Inferior parietal cortex (tissue), 1 donor: ENCODE measurements around the gene SOX9.
A peak's percentile ranks its signal among the peaks of the same experiment; 100 is the strongest.
"Not testable (repeated sequence)": the region's sequence is repeated elsewhere in the genome, so short reads cannot be mapped to it uniquely, and the experiment has no call there.

Source experiments
- DNase-seq: peaks from one replicate; pipeline ENCODE4 v3.0.0-alpha.2; 2016; ENCODE audit errors: extremely low spot score

SOX9 gene

DNA sequence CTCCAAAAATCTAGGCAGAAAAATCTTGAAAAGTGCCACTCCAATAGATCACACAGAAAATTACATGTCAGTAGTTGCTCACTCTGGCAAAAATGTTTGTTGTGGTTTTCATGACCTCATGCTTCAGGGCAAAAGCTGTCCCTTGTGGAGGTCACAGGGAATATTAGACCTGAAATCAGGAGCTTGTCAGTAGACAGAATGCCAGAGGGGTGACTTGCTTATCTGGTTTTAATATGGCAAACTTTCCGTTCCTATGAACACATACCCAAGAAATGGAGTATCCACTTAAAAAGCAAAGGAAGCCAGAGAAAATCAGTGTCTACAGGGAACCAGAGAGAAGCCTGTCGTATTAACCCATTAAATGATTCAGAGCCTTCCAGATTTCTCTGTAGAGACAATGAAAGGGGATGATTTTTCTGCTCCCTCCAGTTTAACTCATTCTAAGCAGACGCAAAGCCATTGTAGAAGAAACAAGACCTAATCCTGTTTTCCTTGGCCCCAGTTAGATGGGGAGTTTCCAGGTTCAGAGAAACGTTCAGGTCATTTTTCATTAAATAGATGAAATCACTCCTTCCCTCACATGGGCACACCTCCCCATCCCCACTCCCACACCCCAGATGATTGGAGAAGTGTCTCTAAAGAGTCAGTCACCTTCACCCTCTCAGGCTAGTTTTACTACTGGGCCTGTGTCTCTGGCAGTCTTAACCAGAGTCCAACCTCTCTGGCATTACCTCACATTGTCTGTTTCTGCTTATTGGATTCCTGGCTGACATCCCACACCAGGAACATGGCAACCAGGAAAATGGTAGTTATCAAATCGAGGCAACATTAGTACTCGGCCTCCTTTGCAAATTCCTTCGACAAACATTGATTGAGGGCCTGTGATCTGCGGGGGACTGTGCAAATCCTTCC lies 6.0 kb downstream of the SOX9 start:
- DNase-seq: no peak

- DNase-seq: no peak
Observed at GRCh38 chr17:72128039-72128438, 7.2 kb downstream of the SOX9 start.

GRCh38 chr17:72134608-72135394 lies 14.0 kb downstream of the SOX9 start:
- DNase-seq: no peak

DNA sequence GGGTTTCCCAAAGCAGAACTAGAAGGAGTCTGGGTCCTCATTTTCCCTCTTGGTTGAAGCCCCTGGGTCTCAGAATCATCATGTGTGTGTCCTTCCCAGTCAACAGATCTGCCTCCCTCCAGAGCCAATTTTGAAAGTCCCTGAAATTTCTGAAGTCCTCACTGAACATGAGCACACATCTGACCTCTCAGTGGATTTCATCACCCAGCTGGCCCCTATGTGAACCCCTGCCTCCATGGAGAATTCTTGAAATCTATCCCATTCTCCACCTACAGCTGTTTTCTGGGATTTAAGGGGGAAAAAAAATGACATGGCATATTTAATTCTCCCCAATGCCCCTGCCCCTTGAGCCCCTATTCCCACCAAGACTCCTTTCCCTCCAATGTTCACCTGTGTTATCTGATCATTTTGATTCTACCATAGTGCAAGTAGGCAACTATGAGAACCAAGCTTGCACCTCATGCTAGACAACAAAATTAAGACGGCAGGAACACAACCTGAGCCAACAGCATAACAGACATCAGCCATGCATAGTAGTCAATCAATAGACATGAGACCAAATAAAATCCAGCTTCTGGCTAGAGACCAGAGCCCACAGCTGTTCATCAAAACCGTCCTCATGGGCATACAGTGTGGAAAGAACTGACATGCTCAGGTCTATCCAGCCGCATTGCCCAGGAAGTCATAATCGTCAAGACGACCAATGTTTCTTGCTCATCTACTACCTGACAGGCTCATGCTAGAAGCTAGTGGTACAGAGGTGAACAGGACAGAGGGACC lies 14.9 kb downstream of the SOX9 start:
- DNase-seq: no peak

GRCh38 chr17:72136692-72137091 lies 15.9 kb downstream of the SOX9 start:
- DNase-seq: no peak

DNA sequence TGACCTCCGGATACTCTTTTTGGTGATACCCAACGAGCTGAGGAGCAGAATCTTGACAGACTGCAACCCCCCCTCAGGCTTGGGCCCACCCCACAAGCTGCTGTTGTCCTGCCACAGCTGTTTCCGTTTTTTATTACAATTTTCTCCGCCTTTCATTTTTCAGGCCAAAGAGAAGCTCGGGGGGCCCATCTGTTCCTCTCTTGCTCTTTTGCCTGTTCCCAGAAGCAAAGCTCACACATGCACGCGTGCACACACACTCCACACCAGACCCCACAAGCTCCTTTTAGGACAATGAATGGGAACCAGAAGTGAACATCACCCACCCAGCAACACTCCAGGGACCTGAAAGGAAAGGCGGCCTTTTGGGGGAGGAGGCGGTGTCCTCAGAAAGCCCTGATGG lies 16.3 kb downstream of the SOX9 start:
- no peak for DNase-seq

DNA sequence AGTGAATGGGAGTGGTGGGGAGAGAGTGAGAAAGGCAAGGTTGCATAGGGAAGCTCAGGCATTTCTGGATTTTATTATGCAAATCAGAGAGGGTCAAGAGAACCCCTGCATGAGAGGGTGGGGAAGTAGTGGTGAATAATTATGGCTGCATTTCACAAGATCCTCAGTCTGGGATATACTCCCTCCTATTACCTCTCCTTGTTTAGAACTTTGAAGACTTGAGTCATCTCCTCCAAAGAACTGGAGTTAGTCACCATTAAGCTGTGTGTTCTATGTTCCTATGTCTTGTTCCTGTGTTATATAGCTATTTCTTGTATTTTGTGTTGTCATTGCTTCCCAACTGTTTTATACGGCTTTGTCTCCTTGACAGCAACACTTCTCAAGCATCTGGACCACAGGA lies 18.4 kb downstream of the SOX9 start:
- no peak for DNase-seq

- DNase-seq: no peak
Observed at GRCh38 chr17:72141336-72141735, 20.5 kb downstream of the SOX9 start.

DNA sequence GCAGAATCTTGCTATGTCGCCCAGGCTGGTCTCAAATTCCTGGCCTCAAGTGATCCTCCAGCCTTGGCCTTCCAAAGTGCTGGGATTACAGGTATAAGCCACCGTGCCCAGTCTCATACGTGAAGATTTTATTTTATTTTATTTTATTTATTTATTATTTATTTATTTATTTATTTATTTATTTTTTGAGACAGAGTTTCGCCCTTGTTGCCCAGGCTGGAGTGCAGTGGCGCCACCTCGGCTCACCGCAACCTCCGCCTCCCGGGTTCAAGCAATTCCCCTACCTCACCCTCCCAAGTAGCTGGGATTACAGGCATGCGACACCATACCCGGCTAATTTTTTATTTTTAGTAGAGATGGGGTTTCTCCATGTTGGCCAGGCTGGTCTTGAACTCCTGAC lies 21.3 kb downstream of the SOX9 start:
- DNase-seq: not testable (repeated sequence)

DNA sequence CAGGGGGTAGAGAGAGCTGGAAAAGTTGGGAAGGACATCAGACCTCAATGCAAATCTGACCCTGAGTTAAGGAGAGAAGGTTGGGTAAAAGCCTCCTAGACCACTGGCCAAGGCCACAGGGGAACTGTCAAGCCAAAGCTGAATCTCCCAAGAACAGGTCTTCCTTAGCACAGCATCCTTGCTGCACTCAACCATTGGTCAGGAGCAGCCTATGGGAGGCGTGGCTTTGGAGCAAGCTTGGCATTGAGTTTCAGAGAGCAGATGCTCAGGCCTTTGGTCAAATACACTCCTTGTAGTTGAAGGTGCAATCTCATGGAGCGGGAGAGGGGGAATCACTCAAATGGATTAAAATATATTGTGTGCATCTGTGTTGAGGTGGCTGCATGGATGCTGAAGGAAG lies 21.8 kb downstream of the SOX9 start:
- no peak for DNase-seq

DNA sequence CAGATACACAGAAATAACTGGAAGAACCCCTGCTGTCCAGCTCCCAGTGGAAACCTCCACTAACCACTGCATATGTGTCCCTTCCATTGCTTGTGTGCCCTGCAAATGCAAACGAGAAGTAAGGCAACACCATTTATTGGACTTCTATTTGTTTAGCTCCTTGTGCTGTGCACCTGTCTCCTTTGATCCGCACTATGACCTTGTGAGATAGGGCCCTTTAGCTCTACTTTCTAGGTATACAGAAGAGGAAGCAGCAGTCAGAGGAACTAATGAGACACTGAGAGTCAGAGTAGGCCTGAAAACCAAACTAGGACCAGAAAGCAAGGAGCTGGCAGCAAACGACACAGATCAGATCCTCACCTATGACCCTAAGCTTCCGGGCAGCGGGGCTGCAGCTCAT lies 22.4 kb downstream of the SOX9 start:
- no peak for DNase-seq

- DNase-seq: no peak
Observed at GRCh38 chr17:72144101-72144500, 23.3 kb downstream of the SOX9 start.

DNA sequence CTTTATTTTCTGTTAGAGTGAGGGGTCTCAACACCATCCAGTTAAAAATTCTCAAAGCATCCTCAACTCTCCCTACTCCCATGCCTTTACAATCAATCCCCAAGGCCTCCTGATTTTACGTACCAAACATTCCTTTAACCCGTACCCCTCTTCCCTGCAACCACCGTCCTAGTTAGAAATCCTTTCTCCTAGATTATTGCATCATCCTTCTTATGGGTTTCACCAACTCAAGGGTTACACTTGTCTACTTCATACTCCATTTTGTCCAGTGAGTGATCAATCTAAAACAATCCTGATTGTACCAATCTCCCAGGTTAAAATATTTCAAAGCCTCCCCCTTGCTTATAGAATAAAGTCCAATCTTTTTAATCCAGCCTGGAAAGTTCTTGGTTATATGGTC lies 24.7 kb downstream of the SOX9 start:
- no peak for DNase-seq

GRCh38 chr17:72145962-72146361 lies 25.1 kb downstream of the SOX9 start:
- no peak for DNase-seq

DNA sequence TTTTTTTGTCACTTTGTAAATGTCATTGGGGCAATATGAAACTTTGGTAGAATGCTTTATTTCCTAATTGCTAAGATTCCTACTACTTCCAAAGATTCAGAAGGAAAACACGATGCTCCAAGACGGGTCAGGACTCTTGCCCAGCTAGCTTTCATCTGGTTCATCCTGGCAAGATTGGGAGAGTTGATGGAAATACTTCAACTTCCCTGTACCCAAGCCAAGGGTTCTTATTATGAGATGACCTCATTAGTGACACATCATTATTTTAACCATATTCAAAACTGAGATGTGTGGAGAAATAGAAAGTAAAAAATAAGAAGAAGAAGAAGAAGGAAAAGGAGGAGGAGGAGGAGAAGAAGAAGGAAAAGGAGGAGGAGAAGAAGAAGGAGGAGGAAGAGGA lies 25.6 kb downstream of the SOX9 start:
- DNase-seq: no peak

- peak; percentile 52 for DNase-seq
Observed at GRCh38 chr17:72150632-72151460, 30.0 kb downstream of the SOX9 start.

- peak; percentile 72 for DNase-seq
Observed at GRCh38 chr17:72151565-72152386, 31.0 kb downstream of the SOX9 start.

GRCh38 chr17:72152387-72152929 lies 31.6 kb downstream of the SOX9 start:
- no peak for DNase-seq

DNA sequence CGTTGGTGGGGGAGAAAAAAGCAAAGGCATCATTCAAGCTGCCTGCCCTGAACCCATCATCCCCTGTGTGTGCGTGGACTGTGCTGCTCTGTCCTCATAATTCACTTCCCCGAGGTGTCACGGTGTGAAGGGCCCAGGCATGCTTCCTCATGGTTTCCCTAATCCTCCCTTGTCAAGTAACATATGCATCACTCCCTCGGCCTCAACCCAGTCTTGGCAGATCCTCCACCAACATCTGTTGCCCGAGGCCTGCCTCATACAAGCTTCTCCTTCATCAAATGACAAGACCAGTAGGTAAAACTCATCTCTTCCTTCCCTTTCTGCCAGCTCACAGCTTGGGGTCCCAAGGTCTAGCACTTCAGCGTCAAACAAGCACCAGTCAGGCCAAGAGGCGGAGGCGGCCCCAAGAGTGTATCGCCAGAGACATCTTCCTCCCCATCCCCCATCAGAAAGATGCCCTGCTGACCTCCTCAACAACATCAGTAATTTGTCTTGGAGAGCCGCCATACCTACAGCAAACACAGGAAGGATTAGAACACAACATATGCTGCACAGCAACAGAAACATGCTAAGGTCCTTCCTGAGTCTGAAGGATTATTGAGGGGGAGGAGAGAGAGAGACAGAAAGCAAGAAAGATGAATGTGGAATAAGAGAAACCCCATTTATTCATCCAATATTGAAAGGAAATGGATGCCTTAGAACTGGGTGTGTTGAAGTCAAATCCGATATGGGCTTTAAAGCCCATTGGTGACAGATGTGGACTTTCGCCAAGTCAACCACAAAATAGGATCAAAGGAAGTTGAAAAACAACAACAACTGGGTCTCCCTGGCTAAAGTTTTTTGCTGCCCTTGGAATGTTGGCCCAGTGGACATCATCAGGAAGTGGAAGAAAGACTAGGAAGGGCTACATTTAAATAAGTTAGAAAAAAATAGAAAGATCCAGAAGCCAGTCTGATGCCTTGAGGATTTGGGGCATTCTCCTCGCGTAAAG lies 38.4 kb downstream of the SOX9 start:
- DNase-seq: no peak
